Fibroblast of mammary gland (primary cell): ENCODE measurements around the gene APOLD1.
"Not testable (repeated sequence)": the region's sequence is repeated elsewhere in the genome, so short reads cannot be mapped to it uniquely, and the experiment has no call there.

Source experiments
- DNase-seq: peaks from one replicate; pipeline ENCODE4 v3.0.0-alpha.2; 2010; ENCODE audit warnings: low read depth
- H3K4me3 ChIP-seq: 2 replicates; pipeline ENCODE4 v1.5.1; 2011; ENCODE audit warnings: low read depth, mild to moderate bottlenecking, low read length, moderate library complexity; ENCODE audit not compliant: control insufficient read depth
- TF ChIP-seq, protein P1 (sequence below): conservative IDR thresholded peaks from 2 replicates; pipeline ENCODE4 v1.5.1; 2011; ENCODE audit warnings: low read depth, low read length, inconsistent platforms; ENCODE audit not compliant: control insufficient read depth, insufficient read depth

APOLD1 gene

DNA sequence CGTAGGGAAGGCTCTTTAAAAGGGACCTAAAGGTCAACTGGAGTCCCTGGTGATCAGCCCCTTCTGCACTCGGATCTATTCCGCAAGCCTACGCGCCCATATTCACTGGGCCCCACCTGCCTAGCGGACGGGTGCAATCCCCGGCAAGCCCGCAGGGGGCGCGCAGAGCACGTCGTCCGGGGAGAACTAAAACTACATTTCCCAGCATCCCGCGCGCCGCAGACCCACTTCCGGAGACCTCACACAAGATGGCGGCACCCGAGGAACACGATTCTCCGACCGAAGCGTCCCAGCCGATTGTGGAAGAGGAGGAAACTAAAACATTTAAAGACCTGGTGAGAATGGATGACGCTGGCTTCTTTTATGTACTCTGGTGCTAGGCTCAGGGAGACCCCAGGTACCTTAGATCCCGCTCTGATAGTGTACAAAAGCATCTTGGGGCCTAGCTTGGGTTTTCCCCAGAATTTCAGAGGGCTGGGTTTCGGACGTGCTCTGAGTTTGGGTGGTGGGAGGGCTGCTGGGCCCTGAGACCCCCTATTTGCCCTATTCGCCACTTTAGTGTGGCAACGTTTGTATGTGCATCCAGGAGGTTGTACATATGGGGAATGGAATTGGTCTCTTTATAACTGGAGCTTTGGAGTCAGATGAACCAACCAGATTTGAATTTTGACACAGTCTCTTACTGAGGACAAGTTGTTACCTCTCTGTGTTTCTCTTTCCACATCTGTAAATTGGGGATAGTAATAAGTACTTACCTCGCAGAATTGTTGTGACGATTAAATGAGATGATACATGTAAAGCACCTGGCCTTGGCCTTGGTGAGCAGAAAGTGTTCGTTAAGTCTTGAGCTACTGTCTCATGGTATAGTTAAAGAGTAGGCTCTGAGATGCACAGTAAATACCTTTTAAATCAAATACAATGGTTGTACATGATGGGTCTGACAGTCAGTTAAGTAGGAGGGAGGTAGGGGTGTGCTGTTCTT, 28.0 kb downstream of the APOLD1 start, which contains the start of gene DDX47:
DDX47 (plus strand) TSS at position 227 of the 982 bp plus-strand sequence; CDS start at position 249, 22 bp downstream.
- TF ChIP-seq, protein P1, sequence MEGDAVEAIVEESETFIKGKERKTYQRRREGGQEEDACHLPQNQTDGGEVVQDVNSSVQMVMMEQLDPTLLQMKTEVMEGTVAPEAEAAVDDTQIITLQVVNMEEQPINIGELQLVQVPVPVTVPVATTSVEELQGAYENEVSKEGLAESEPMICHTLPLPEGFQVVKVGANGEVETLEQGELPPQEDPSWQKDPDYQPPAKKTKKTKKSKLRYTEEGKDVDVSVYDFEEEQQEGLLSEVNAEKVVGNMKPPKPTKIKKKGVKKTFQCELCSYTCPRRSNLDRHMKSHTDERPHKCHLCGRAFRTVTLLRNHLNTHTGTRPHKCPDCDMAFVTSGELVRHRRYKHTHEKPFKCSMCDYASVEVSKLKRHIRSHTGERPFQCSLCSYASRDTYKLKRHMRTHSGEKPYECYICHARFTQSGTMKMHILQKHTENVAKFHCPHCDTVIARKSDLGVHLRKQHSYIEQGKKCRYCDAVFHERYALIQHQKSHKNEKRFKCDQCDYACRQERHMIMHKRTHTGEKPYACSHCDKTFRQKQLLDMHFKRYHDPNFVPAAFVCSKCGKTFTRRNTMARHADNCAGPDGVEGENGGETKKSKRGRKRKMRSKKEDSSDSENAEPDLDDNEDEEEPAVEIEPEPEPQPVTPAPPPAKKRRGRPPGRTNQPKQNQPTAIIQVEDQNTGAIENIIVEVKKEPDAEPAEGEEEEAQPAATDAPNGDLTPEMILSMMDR = peak; percentile 82
- DNase-seq = peak; percentile 85

DNA sequence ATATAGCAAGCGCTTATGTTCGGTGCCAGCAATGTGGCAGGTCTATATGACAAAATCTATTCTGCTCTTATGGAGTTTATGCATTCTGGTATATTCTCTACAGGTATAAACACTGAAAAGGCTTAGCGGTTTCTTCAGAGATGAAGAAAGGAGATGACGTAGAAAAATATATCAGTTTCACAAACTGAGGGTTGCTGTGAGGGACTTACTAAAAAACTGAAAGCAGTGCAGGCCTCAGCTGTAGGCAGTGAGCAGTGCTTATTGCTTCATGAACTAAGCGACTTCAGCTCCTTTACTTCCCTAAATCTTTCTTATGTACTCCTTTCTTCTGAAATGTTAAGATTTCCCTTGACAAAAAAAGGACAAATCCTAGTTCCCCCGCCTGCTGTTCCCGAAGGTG, 32.2 kb downstream of the APOLD1 start:
- H3K4me3 ChIP-seq = no peak overlapping the region
- TF ChIP-seq, protein P1 = no peak
- DNase-seq = no peak

More for the DNA sequence above, 28.0 kb downstream of the APOLD1 start, which contains the start of gene DDX47:
- peak within 1 kb of the TSS; percentile 85 for H3K4me3 ChIP-seq

DNA sequence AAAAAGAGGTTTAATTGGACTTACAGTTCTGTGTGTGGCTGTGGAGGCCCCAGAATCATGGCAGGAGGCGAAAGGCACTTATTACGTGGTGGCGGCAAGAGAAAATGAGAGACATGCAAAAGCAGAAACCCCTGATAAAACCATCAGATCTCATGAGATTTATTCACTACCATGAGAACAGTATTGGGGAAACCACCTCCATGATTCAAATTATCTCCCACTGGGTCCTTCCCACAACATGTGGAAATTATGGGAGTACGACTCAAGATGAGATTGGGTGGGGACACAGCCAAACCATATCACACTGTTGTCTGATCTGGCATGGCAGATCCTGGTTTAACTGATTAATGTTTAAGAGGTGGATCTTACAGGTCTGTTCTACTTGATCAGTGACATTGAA, 33.2 kb downstream of the APOLD1 start:
- TF ChIP-seq, protein P1 = no peak
- H3K4me3 ChIP-seq = no peak overlapping the region
- peak; percentile 26 for DNase-seq

DNA sequence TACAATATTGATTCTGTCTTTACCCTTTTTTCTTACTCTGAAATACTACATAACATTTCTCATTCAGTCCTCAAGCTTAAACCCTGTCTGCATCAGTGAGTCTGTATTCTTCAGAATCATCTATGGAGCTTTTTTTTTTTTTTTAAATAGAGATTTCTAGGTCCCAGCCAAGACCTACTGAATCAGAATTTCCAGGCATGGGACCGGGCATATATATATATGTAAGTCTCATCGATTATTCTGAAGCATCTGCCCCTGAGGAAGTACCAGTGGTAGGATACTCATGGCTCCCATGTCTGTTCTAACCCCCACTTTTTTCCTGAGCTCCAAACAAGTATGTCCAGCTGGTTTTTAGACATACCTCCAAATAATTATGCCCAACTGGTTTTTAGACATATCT, 33.8 kb downstream of the APOLD1 start:
- TF ChIP-seq, protein P1 = no peak
- H3K4me3 ChIP-seq = no peak overlapping the region
- DNase-seq = peak; percentile 25

DNA sequence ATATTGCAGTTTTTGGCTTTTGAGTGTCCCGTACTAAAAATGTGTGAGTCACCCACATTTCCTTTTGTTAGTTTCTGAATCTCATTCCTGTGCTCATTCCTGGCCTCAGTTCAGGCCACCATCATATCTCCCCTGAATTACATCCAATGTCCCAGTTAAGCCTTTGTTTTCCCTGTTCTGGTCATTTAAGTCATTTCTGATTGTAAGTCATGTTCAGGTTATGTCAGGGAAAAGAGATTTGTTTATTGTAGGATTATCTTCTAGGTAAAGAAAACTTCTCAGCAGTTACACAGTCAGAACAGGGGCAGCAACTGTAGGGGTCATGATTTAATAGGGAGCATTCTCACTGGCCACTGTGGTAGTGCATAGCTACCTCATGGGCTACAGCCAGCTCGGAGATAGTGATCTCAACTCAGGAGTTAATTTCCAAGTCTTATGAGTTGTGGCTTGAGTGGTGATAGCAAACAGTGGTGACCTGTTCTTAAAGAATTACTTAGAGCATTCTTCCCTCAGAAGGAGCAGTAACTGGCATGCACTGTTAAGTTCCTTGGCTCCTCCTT, 34.4 kb downstream of the APOLD1 start:
- TF ChIP-seq, protein P1 = no peak
- no peak overlapping the region for H3K4me3 ChIP-seq
- peak; percentile 93 for DNase-seq

DNA sequence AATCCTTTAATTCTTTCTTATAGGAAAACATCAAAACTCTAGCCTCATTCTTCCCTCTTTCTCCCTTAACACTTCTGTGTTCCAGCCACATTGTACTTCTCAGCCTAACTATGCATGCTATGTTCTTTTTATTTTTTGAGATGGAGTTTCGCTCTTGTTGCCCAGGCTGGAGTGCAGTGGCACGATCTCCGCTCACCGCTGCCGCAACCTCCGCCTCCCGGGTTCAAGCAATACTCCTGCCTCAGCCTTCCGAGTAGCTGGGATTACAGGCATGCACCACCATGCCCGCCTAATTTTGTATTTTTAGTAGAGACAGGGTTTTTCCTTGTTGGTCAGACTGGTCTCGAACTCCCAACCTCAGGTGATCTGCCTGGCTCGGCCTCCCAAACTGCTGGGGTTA, 34.9 kb downstream of the APOLD1 start:
- DNase-seq, H3K4me3 ChIP-seq: not testable (repeated sequence)

DNA sequence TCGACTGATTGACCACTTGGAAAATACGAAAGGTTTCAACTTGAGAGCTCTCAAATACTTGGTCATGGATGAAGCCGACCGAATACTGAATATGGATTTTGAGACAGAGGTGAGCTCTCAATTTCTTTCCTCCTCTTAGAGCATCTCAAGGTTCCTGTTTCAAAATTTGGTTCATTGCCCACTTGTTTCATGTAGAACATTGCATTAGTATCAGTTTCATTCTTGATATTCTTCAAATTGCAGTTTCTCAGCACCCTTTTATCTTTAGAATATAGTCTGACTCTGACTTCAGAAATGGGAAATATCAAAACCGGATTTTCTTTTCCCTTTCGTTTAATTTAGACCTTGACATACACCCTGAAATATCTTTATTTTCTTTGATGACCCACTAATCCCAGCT, 36.5 kb downstream of the APOLD1 start:
- DNase-seq = no peak
- no peak overlapping the region for H3K4me3 ChIP-seq
- TF ChIP-seq, protein P1 = no peak
